Measurements from ENCODE around the gene FGF1.

Gene FGF1

DNA sequence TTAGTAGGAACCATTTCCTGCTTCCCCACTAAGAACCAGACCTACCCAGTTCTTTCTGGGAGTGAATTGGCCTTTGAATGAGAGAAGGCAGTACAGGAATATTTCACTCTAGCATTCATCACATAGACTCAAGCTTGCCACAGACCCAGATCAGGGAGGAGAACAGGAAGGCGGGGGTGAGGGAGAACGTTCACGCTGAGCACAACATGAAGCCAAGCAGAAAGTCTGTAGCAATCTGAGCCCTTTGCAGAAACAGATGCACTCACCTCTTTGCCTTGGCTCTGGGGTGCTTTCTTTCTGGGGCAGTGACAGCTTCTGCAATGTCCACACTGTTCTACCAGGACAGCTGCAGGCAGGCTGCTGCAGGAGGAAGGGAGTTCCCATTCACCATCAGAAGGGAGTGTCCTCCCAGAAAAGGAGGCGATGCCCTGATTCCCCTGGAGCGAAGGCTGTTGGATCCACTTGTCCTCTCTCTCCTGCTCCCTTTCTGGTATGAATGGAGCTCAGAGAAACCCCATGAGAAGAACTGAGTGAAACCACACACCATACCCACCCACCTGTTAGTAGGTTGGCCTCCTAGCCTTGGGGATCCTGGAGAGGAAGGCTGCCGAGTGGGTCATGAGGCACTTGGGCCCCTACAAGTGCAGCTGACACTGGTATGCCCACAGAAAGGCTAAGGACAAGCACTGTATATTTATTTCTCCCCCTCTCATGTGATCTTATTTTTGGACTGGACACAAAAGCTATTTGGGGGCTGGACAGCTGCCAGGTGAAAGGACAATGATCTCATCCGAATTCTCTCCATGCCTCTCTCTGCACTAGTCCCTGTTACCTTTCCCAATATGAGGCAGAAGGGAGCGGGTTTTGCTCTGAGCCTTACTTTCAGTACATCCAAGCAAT lies 11.7 kb upstream of the FGF1 start:
- no peak for FAIRE-seq
- TF ChIP-seq, protein P1, sequence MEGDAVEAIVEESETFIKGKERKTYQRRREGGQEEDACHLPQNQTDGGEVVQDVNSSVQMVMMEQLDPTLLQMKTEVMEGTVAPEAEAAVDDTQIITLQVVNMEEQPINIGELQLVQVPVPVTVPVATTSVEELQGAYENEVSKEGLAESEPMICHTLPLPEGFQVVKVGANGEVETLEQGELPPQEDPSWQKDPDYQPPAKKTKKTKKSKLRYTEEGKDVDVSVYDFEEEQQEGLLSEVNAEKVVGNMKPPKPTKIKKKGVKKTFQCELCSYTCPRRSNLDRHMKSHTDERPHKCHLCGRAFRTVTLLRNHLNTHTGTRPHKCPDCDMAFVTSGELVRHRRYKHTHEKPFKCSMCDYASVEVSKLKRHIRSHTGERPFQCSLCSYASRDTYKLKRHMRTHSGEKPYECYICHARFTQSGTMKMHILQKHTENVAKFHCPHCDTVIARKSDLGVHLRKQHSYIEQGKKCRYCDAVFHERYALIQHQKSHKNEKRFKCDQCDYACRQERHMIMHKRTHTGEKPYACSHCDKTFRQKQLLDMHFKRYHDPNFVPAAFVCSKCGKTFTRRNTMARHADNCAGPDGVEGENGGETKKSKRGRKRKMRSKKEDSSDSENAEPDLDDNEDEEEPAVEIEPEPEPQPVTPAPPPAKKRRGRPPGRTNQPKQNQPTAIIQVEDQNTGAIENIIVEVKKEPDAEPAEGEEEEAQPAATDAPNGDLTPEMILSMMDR (IDR thresholded peaks at IDR 0.05; ENCODE audit: insufficient read depth, missing control alignments) = no peak
- no peak for DNase-seq (ENCODE audit: insufficient read length, low spot score)

DNA sequence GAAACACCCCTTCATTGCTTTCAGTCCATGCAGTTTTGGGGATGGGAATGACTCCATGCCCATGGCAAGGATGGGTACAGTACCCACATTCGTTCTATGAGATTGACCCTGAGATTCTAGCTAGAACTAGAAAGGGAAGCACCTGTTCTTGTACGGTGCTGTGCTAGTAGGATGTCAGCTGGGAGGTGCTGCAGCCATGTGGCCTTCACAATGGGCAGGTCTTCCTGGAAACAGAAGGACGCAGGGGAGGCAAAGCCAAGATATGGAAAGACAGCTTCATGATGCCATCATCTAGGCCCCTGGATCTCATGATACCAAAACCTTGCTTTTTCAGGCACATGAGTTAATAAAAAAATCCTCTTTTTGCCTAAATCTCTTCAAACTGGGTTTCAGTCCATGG lies 10.5 kb upstream of the FGF1 start:
- no peak for DNase-seq (ENCODE audit: insufficient read length, low spot score)
- no peak for FAIRE-seq
- TF ChIP-seq, protein P1 (IDR thresholded peaks at IDR 0.05; ENCODE audit: insufficient read depth, missing control alignments) = no peak

DNA sequence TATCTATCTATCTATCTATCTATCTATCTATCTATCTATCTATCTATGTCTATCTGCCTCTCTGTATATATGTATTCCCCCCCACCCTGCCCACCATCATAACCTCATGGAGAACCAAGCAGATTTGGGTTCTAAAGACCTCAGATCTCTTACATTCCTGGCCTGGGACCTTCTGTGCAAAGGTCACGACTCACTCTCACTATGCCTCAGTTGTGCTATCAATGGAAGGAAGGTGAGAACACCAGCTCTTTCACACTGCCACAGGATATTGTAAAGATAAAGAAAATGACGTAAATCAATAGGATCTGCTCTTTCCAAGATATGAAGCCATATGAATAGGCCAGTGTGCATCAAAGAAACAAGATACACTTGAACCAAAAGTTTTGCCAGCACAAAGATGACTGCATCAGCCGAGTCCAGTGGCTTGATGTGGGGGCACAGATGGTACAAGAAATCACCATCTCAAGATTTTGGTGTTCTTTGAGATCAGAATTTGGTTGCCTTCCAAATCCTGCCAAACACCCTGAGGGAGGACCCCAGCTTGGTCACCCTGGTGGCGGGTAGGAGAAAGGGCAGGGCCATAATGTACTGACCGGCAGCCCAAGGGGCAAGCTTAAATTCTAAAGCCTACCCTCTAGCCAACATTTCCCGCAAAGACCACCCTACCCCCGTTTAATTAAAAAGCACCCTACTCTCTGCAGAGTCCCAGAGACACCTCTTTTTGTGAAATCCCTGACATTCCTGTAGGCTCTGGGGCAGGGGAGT lies 8.4 kb upstream of the FGF1 start:
- FAIRE-seq (no peak), DNase-seq (ENCODE audit: insufficient read length, low spot score) (no peak)
- TF ChIP-seq, protein P1 (IDR thresholded peaks at IDR 0.05; ENCODE audit: insufficient read depth, missing control alignments) = no peak

DNA sequence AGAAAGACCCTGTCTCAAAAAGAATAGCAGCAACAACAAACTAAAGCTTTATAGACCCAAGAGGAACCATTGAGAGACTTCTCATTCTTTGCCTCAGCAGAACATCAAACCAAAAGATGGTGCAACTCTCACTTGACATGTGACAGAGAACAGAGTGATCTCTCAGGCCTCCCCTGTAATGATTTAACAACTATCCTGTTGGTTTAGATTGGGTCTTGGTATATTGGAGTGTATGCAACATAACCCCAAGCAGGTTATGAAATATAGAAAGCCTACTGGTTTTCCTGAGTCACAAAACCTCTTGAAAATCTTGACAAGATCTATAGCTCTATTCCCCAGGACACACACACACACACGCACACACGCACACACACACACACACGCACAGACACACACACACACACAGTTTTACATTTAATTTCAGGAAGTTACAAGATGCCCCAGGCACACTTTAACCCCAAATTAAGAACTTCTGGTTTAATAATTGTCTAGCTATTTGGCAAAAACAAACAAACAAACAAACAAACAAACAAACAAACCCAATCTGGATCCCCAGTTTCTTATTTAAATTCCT lies 6.5 kb upstream of the FGF1 start:
- TF ChIP-seq, protein P1 (IDR thresholded peaks at IDR 0.05; ENCODE audit: insufficient read depth, missing control alignments) = no peak
- DNase-seq (ENCODE audit: insufficient read length, low spot score) = no peak
- no peak for FAIRE-seq

DNA sequence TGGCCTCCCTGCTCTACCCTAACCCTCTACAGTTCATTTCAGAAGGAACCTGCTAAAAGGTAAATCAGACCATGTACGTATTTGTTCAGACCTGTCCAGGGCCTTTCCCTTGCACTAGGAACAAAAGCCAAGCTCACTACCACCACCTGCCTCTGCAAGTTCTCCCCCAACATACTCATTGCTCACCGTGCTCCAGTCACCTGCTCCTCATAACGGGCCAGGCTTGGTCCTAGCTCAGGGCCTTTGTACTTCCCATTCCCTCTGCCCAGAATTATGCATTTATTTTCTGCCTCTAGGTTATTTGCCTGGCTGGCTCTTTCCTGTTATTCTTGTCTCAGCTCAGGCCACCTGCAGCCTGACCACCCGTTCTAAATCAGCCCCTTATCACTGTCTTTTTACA lies 4.8 kb upstream of the FGF1 start:
- DNase-seq (ENCODE audit: insufficient read length, low spot score) (no peak), FAIRE-seq (no peak)
- TF ChIP-seq, protein P1 (IDR thresholded peaks at IDR 0.05; ENCODE audit: insufficient read depth, missing control alignments) = no peak

DNA sequence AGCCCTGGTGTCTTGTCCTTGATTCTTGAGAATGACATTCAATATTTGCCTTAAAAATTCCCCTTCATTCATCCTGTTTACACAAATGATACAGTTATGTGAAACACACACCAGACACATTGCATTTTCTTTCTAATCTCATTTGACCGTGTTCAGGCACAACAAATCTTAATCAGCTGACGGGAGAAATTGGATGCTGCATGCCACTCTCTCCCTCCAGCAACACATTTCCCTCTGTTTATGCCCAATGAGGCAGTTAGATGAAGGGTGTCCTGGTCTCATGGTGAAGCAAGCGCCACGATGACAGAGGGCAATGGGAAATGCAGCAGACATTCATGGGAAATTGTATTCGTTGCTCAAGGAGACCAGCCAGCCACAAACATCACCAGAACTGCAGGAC lies 3.2 kb upstream of the FGF1 start:
- TF ChIP-seq, protein P1 (IDR thresholded peaks at IDR 0.05; ENCODE audit: insufficient read depth, missing control alignments) = no peak
- no peak for FAIRE-seq
- DNase-seq (ENCODE audit: insufficient read length, low spot score) = no peak

Data from D721Med (cell line).